GM12878 (cell line): ENCODE measurements around the gene NHSL2.

Experiments
- TF ChIP-seq, protein P1 (sequence below), 3 experiments: IDR thresholded peaks in 2 of 3; conservative IDR thresholded peaks in 1 of 3; 2 replicates each; pipeline ENCODE4 v1.5.1; 2011; ENCODE audit warnings: low read depth in 3 of 3, low read length in 3 of 3, mild to moderate bottlenecking in 3 of 3, control low read depth in 2 of 3, moderate library complexity in 2 of 3, inconsistent platforms in 1 of 3, mixed read lengths in 1 of 3; ENCODE audit not compliant: control insufficient read depth in 2 of 3, insufficient read depth in 1 of 3; ENCODE audit errors: extremely low read depth in 1 of 3
- TF ChIP-seq, protein P2 (sequence below): IDR thresholded peaks from 2 replicates; pipeline ENCODE4 v1.6.1; 2012; ENCODE audit warnings: low read depth, low read length, improper control_type of control experiment

DNA sequence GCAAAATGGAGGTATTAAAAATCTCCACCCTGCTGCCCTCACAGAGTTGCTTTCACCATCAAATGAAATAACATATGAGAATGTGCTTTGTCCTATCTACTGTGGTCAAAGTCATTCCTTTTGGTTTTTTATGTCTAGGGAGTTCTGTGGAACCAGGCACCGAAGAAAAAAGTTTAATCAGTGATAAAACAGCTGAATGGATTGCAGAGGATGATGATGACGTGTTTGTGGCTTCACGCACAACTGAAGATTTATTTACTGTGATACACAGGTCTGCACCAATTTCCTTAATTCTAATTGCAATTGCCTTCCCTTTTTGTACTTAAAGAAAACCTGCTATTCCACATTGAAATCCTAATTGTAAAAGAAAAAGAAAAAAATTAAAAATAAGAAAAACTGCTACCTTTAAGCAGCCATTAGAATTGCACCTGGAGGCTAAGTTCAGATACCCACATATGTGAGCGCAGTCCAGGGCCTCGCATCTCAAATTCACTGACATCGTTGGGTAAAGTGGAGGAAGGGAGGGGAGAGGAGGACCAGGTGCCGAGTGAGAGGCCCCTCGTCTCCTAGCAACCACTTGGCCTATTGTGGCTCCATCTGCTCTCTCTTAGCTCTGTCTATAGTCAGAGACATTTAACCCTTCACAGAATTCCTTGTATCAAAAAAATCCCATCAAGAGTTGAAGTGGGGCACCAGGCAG, 231.6 kb downstream of the NHSL2 start:
- TF ChIP-seq, protein P1, sequence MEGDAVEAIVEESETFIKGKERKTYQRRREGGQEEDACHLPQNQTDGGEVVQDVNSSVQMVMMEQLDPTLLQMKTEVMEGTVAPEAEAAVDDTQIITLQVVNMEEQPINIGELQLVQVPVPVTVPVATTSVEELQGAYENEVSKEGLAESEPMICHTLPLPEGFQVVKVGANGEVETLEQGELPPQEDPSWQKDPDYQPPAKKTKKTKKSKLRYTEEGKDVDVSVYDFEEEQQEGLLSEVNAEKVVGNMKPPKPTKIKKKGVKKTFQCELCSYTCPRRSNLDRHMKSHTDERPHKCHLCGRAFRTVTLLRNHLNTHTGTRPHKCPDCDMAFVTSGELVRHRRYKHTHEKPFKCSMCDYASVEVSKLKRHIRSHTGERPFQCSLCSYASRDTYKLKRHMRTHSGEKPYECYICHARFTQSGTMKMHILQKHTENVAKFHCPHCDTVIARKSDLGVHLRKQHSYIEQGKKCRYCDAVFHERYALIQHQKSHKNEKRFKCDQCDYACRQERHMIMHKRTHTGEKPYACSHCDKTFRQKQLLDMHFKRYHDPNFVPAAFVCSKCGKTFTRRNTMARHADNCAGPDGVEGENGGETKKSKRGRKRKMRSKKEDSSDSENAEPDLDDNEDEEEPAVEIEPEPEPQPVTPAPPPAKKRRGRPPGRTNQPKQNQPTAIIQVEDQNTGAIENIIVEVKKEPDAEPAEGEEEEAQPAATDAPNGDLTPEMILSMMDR (IDR thresholded peaks at IDR 0.05 in 2 of 3, conservative IDR thresholded peaks at IDR 0.05 in 1 of 3; ENCODE audit: control insufficient read depth in 2 of 3, extremely low read depth in 1 of 3, insufficient read depth in 1 of 3, low read depth in 3 of 3, low read length in 3 of 3): no peak
- TF ChIP-seq, protein P2, sequence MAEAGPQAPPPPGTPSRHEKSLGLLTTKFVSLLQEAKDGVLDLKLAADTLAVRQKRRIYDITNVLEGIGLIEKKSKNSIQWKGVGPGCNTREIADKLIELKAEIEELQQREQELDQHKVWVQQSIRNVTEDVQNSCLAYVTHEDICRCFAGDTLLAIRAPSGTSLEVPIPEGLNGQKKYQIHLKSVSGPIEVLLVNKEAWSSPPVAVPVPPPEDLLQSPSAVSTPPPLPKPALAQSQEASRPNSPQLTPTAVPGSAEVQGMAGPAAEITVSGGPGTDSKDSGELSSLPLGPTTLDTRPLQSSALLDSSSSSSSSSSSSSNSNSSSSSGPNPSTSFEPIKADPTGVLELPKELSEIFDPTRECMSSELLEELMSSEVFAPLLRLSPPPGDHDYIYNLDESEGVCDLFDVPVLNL: no peak
